Stimulated activated CD4-positive, alpha-beta T cell treated with anti-CD3 and anti-CD28 coated beads, Interleukin-12 subunit alpha, Interleukin-12 subunit beta, amount 100 ng/mL, for 48 hours (primary cell): ENCODE results near the gene HERPUD1.

Experiments used
- DNase-seq, 3 donors: peaks; one replicate each; pipeline ENCODE4 v3.0.0-alpha.2; 2020; ENCODE audit warnings: low read depth in 2 of 3, low spot score in 1 of 3

The HERPUD1 gene

GRCh38 chr16:56910654-56911539, 21.0 kb upstream of the HERPUD1 start:
- DNase-seq = peak in 1 of 3 donors; percentile 34

- no peak for DNase-seq
Observed at GRCh38 chr16:56911771-56912571, 20.0 kb upstream of the HERPUD1 start.

- DNase-seq = no peak
Observed at GRCh38 chr16:56912746-56913708, 18.9 kb upstream of the HERPUD1 start.

GRCh38 chr16:56914896-56915295, 17.0 kb upstream of the HERPUD1 start:
- DNase-seq = no peak

- DNase-seq = no peak
Observed at GRCh38 chr16:56915336-56916119, 16.4 kb upstream of the HERPUD1 start.

- no peak for DNase-seq
Observed at GRCh38 chr16:56916571-56917403, 15.2 kb upstream of the HERPUD1 start.

GRCh38 chr16:56918467-56919012, 13.4 kb upstream of the HERPUD1 start:
- DNase-seq = no peak

- no peak for DNase-seq
Observed at GRCh38 chr16:56919099-56919800, 12.7 kb upstream of the HERPUD1 start.

- DNase-seq = no peak
Observed at GRCh38 chr16:56921571-56921970, 10.4 kb upstream of the HERPUD1 start.

GRCh38 chr16:56923481-56924091, 8.4 kb upstream of the HERPUD1 start:
- no peak for DNase-seq

GRCh38 chr16:56927471-56927870, 4.5 kb upstream of the HERPUD1 start:
- DNase-seq = no peak

- DNase-seq = no peak
Observed at GRCh38 chr16:56929639-56930038, 2.3 kb upstream of the HERPUD1 start.

- no peak for DNase-seq
Observed at GRCh38 chr16:56930486-56931270, 1.3 kb upstream of the HERPUD1 start.

- DNase-seq = no peak
Observed at GRCh38 chr16:56931271-56931891, 561 bp upstream of the HERPUD1 start.

GRCh38 chr16:56932721-56933619, 1.0 kb downstream of the HERPUD1 start:
- DNase-seq = no peak
